Loucy (cell line): ENCODE data around the gene MPHOSPH9.
A peak's percentile ranks its signal among the peaks of the same experiment; 100 is the strongest.

ENCODE experiments used
- H2AFZ ChIP-seq: fragments of 200-600 bp; sonication (generic); 2 replicates; pipeline ENCODE4 v1.6.0; 2016; ENCODE audit warnings: antibody characterized with exemption, mild to moderate bottlenecking, low read length, moderate library complexity
- H3F3A ChIP-seq: fragments of 200-600 bp; 2 replicates; pipeline ENCODE4 v1.6.0; 2016; ENCODE audit warnings: antibody characterized with exemption, low read depth, mild to moderate bottlenecking
- H3K27me3 ChIP-seq: fragments of 200-600 bp; sonication (generic); 2 replicates; pipeline ENCODE4 v1.6.1; 2014; ENCODE audit warnings: low read length, mild to moderate bottlenecking; ENCODE audit not compliant: insufficient read depth, poor library complexity, severe bottlenecking
- H3K36me3 ChIP-seq: fragments of 200-600 bp; sonication (generic); 2 replicates; pipeline ENCODE4 v1.6.1; 2016; ENCODE audit warnings: low read length; ENCODE audit not compliant: insufficient read depth
- H3K4me1 ChIP-seq: fragments of 200-600 bp; sonication (generic); 2 replicates; pipeline ENCODE4 v1.5.1; 2014; ENCODE audit warnings: low read length, mild to moderate bottlenecking; ENCODE audit not compliant: insufficient read depth, poor library complexity, severe bottlenecking
- H3K4me2 ChIP-seq: fragments of 200-600 bp; sonication (generic); 2 replicates; pipeline ENCODE4 v1.6.0; 2014; ENCODE audit warnings: antibody characterized with exemption, low read length, low read depth, mild to moderate bottlenecking; ENCODE audit not compliant: poor library complexity, severe bottlenecking
- H3K4me3 ChIP-seq: fragments of 200-600 bp; sonication (generic); 2 replicates; pipeline ENCODE4 v1.5.1; 2014; ENCODE audit warnings: low read length, mild to moderate bottlenecking, mixed read lengths; ENCODE audit not compliant: poor library complexity, severe bottlenecking
- H3K79me2 ChIP-seq: fragments of 200-600 bp; sonication (generic); 2 replicates; pipeline ENCODE4 v1.6.1; 2014; ENCODE audit warnings: low read length; ENCODE audit not compliant: insufficient read depth
- H3K9ac ChIP-seq: fragments of 200-600 bp; sonication (generic); 2 replicates; pipeline ENCODE4 v1.6.0; 2014; ENCODE audit warnings: mild to moderate bottlenecking, low read depth, low read length, moderate library complexity; ENCODE audit not compliant: poor library complexity, severe bottlenecking
- H3K9me2 ChIP-seq: fragments of 200-600 bp; sonication (generic); replicated peaks from 2 replicates; pipeline ENCODE4 v1.6.1; 2016; ENCODE audit warnings: low read depth, low read length, mixed read lengths
- H3K9me3 ChIP-seq: fragments of 200-600 bp; sonication (generic); 2 replicates; pipeline ENCODE4 v1.6.1; 2014; ENCODE audit warnings: mild to moderate bottlenecking, antibody characterized with exemption, low read length, low read depth; ENCODE audit not compliant: insufficient read depth
- H4K20me1 ChIP-seq: fragments of 200-600 bp; sonication (generic); 2 replicates; pipeline ENCODE4 v1.6.0; 2014; ENCODE audit warnings: antibody characterized with exemption, low read length, mild to moderate bottlenecking; ENCODE audit not compliant: insufficient read depth, poor library complexity, severe bottlenecking
- CTCF ChIP-seq: fragments of 200-600 bp; sonication (generic); conservative IDR thresholded peaks from 2 replicates; pipeline ENCODE4 v1.5.1; 2014; ENCODE audit warnings: mild to moderate bottlenecking, antibody characterized with exemption, low read length
- EZH2phosphoT487 ChIP-seq: fragments of 200-600 bp; IDR thresholded peaks from 2 replicates; pipeline ENCODE4 v1.6.1; 2018; ENCODE audit warnings: antibody characterized with exemption, mild to moderate bottlenecking, moderate library complexity, borderline replicate concordance

The MPHOSPH9 gene

GRCh38 chr12:123108682-123109066 is 124.3 kb downstream of the MPHOSPH9 start:
- Histone ChIP-seq H3K9me3 (no peaks in the 10 kb centered on the region), H3K4me1 (peaks cover 19% of the 10 kb centered on the region), H3K9ac (no peak overlapping the region), H4K20me1 (no peaks in the 10 kb centered on the region), H2AFZ (no peak overlapping the region), H3K36me3 (no peaks in the 10 kb centered on the region), H3K79me2 (no peaks in the 10 kb centered on the region), H3F3A (no peaks in the 10 kb centered on the region), H3K4me3 (no peak overlapping the region), H3K9me2 (no peaks in the 10 kb centered on the region), H3K27me3 (no peaks in the 10 kb centered on the region), H3K4me2 (no peak overlapping the region)
- TF ChIP-seq EZH2phosphoT487 (no peak), CTCF (no peak)

- no peak for TF ChIP-seq CTCF
- no peak for TF ChIP-seq EZH2phosphoT487
- Histone ChIP-seq H3K79me2 (no peaks in the 10 kb centered on the region), H2AFZ (no peak overlapping the region), H3K9me2 (no peaks in the 10 kb centered on the region), H3K36me3 (no peaks in the 10 kb centered on the region), H3K4me2 (no peak overlapping the region), H3K9ac (no peak overlapping the region), H3K9me3 (no peaks in the 10 kb centered on the region), H4K20me1 (no peaks in the 10 kb centered on the region), H3K4me1 (peaks cover 19% of the 10 kb centered on the region), H3K4me3 (no peak overlapping the region), H3K27me3 (no peaks in the 10 kb centered on the region), H3F3A (no peaks in the 10 kb centered on the region)
Measured at GRCh38 chr12:123107926-123108681, 124.8 kb downstream of the MPHOSPH9 start.

GRCh38 chr12:123106640-123107359 is 126.1 kb downstream of the MPHOSPH9 start:
- H3K4me3 ChIP-seq = peak overlapping the region; percentile 32
- H3K4me2 ChIP-seq = peak overlapping the region; percentile 55
- no peaks in the 10 kb centered on the region for H3F3A ChIP-seq
- H3K9ac ChIP-seq = peak overlapping the region; percentile 54
- H4K20me1 ChIP-seq = no peaks in the 10 kb centered on the region
- no peaks in the 10 kb centered on the region for H3K9me2 ChIP-seq
- TF ChIP-seq EZH2phosphoT487 = no peak
- TF ChIP-seq CTCF = no peak
- H3K27me3 ChIP-seq = no peaks in the 10 kb centered on the region
- H2AFZ ChIP-seq = peak overlapping the region; percentile 75; the same call in 1 of the 2 replicates
- no peaks in the 10 kb centered on the region for H3K79me2 ChIP-seq
- H3K4me1 ChIP-seq = peaks cover 19% of the 10 kb centered on the region
- no peaks in the 10 kb centered on the region for H3K36me3 ChIP-seq
- no peaks in the 10 kb centered on the region for H3K9me3 ChIP-seq
